ENCODE results near the gene TPTE2. TPM values are rescaled to one million over a fixed set of nuclear protein-coding genes. Genes with fewer than 3 reads are reported as not detected.
"Not testable (repeated sequence)": the region's sequence is repeated elsewhere in the genome, so short reads cannot be mapped to it uniquely, and the experiment has no call there.

The TPTE2 gene
- total RNA-seq, 1 donor from 2014 or later = not detected

DNA sequence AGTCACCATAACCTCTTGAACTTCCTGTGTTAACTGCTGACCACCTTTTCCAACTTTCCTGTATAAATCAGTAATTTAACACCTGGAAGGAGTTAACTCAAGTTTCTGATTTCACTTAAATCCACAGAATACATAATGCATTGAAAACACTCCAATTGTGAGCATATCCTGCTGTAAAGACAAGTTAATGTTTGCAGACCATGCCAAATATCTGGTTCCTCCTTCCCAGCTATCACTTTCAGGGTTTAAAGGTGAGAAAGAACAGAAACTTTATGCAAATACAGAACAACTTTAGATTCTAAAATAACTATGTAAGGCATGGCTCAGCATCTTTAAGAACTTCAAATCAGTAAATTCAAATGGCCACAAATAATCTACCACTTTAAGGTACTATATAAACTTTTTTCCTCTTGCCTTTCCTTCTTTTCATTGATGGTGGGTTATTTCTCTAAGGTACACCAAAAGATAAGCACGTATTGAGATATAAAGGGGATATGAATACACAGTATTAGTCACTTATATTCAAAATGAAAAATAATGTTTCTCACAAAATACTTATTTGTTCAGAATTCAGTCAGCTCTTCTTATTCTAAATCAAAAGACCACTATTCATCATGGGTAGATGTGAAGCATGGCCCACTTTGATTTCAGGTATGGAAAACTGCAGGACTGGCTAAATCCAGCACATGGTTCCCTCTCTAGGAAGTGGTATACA is 6.6 kb upstream of the TPTE2 start:
- no peak for DNase-seq (ENCODE audit: low read depth)

DNA sequence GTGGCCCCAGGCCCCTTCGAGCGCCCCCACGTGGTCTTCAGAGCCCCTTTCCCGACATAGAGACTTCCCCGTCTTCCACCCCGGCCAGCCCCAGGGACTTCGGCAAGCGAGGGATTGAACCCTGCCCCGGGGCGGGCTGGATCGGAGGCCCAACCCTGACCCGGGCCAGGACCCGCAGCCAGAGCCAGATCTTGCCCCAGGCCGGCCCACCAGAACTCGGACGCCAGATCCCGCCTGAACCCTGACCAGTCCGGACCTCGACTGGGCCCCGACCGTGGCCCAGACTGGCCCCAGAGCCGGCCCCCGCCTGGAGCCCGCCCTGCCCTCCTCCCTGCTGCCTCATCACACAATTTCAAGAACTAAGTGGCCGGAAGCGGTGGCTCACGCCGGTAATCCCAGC is 253 bp upstream of the TPTE2 start:
- DNase-seq (ENCODE audit: low read depth) = no peak

DNA sequence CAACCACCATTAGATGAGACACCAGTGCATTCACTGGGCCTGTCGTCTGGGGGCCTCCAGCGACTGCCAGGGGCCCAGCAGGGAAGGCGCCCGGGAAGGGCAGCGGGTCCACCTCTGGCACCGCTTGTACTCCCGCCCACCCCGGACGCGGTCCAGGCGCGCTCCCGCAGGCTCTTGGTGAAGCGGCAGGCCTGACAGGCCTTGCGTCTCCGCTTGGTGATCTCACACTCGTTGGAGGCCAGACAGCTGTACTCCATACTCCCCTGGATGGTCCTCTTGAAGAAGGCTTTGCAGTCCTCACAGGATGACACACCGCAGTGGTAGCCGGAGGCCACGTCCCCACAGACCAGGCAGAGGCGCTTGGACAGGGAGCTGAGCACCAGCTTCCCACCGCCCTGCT is 660 bp downstream of the TPTE2 start:
- not testable (repeated sequence) for DNase-seq (ENCODE audit: low read depth)

DNA sequence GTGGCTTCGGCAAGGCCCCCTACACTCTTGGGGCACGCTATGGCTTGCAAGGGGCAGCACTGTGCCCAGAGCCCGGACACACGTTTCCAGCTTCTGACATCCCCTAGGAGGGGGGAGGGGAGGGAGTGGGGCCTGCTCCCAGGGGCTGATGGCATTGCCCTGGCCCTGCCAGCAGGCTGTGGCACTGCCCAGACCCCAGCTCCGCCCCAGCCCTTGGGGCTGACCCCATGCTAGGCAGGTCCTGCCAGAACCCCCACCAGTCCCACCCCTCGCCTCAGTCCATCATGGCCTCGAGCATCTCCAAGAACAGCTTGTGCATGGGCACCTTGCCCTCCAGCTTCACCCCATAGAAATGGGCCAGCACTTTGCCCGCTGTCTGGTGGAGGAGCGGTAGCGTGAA is 1.6 kb downstream of the TPTE2 start:
- DNase-seq (ENCODE audit: low read depth) = not testable (repeated sequence)

DNA sequence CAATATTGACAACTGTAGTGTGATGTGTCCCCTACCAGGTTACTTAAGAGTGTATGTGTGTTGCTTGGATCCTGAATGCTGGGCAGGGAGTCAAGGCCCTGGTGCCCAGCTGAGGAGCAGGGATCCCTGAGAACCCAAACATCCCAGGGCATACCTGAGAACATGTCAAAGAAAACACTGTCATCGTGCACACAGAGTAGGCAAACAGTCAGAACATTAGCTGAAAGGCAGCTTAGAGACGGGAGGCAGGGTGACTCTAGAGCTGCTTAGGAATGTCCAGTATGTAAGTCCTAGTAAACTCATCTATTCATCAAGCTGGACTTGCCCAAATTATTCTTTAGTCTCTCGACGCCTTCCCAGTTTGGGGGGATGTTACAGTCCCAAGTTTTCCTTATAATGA is 4.0 kb downstream of the TPTE2 start:
- not testable (repeated sequence) for DNase-seq (ENCODE audit: low read depth)

DNA sequence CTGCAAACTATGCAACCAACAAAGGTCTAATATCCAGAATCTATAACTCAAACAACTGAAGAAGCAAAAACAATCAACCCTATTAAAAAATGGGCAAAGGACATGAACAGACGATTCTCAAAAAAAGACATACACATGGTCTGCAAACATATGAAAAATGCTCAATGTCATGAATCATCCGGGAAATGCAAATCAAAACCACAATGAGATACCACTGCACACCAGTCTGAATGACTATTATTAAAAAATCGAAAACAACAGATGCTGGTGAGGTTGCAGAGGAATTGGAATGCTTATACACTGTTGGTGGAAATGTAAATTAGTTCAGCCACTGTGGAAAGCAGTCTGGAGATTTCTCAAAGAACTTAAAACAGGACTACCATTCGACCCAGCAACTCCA is 12.1 kb downstream of the TPTE2 start:
- DNase-seq (ENCODE audit: low read depth) = not testable (repeated sequence)

DNA sequence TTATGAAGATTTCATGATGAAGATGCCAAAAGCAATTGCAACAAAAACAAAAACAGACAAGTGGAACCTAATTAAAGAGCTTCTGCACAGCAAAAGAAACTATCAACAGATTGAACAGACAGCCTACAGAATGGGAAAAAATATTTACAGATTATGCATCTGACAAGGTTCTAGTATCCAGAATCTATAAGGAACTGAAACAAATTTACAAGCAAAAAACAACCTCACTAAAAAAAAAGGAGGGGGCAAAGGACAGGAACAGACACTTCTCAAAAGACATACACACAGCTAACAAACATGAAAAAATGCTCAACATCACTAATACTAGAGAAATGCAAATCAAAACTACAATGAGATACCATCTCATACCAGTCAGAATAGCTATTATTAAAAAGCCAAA is 35.7 kb downstream of the TPTE2 start:
- not testable (repeated sequence) for DNase-seq (ENCODE audit: low read depth)

DNA sequence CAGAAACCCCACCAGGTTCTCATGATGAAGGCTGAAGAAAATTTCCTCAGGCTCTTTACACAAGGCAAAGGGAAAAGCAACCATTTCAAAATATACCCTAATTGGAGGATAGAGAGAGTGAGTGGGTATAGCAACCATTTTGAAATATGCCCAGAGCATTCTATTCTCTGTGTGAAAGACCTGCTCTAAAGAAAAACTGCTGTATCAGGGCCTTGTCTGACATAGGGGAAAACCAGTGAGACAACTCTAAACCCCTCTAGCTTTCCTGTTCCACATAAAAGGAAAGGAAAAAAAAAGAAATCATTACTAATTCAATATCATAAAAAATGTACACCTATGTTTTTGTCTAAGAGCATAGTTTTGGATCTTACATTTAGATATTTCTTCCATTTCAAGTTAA is 42.3 kb downstream of the TPTE2 start:
- DNase-seq (ENCODE audit: low read depth) = no peak

DNA sequence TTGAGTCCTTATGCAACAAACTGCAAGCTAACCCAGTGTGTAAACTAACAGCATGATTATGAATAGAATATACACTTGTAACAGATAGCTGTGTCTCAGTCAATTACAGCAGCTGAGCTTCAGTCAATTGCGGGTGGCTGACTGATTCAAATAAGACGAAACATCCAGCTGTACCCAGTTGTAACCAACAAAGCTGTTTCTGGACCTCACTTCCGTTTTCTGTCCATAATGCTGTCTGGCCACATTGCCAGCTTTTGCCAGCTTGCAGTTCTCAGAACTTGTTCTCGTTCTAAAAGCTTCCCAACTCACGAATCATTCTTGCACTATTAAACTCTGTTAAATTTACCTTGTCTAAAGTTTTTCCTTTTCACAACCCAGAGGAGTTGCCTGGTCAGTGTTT is 53.7 kb downstream of the TPTE2 start:
- not testable (repeated sequence) for DNase-seq (ENCODE audit: low read depth)

DNA sequence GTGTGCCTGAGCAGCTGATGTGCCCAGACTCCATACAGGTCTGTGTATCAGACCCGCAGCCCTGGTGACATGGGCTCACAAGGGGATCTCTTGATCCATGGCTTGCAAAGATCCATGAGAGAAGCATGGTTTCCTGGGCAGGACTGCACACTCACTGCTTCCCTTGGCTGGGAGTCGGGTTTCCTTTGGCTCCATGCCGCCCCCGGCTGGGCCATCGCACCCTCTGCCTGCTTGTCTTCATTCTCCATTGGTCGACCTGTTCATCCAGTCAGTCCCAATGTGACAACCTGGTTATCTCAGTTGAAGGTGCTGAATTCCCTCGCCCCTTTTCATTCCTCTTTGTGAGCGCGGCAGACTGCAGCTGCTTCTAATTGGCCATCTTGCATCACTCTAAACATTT is 101.2 kb downstream of the TPTE2 start:
- DNase-seq (ENCODE audit: low read depth) = not testable (repeated sequence)

DNA sequence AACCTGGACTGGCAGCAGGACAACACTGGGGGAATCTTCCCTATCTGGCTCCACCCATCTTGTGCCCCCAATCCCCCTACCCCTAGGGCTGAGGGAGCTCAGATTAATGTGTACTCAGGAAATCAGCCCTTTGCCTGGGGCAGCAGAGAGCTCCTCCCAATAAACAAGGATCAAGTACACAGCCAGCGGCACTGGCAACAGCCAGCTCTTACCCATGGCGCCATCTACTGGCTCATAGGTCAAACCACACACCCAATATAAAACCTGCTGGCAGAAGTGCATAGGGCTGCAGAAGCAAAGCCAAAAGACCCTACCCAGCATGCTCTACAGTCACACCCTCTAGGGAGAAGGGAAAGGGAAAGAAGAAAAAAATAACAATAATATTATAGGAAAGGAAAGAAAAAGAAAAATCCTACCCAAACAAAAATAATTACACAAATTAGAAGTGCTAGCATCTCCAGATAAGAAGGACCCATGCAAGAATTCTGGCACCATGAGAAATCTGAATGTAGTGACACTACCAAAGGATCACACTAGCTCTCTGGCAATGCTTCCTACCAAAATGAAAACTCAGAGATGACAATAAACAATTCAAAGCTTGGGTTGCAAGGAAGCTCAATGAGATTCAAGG is 122.2 kb downstream of the TPTE2 start:
- DNase-seq (ENCODE audit: low read depth) = peak; percentile 6

DNA sequence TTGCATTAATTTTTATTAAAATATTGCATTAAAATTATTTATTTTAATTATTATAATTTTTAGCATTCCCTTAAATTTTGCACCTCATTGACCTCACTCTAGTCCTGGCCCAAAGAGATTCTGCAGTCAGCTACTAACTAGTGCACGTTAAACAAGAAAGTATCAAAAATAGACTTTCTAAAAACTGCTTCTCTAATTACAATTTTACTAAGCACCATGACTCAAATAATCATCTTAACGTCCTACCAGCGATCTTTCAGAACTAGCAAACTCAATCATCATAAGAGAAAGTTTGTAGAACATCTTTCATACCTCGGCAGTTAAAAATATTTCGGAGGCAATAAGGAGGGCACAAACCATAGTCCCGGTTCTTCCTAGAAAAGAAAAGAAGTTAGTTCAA is 123.6 kb downstream of the TPTE2 start:
- DNase-seq (ENCODE audit: low read depth) = not testable (repeated sequence)

DNA sequence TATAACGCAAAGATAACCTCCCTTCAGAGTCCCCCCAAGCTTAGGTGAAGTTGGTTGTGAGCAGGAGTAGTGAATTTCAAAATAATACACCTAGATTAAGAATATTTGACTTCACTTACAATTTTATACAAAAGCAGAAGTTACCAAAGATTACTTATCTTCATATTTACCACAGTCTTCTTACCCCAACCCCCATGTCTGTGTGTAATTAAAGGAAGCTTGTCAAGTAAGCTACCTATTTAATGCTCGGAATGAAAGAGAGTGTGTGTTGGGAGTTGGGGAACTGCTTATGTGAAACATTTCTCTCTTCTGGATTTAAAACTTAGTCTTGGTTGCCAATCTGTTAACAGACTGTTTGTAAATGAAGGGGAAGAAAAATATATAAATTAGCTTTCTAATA is 139.1 kb downstream of the TPTE2 start:
- DNase-seq (ENCODE audit: low read depth) = not testable (repeated sequence)

DNA sequence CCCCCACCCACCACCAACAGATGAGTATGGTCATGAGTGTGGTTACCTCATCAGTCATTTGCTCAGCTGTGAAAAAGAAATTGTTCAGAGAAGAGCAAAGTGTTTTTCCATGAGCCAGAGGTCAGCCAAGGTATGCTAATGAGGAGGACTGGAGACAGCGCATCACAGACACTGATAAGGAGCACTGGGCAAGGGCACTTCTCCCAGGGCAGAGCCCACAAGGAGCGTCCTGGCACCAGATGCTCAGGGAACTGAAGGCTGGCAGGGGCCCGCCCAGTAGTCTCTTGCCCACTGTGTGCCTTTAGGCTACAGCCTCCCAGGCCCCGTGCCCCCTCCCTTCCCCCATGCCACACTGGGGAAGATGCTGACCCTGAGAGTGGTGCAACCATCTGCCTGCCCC is 148.8 kb downstream of the TPTE2 start:
- not testable (repeated sequence) for DNase-seq (ENCODE audit: low read depth)

DNA sequence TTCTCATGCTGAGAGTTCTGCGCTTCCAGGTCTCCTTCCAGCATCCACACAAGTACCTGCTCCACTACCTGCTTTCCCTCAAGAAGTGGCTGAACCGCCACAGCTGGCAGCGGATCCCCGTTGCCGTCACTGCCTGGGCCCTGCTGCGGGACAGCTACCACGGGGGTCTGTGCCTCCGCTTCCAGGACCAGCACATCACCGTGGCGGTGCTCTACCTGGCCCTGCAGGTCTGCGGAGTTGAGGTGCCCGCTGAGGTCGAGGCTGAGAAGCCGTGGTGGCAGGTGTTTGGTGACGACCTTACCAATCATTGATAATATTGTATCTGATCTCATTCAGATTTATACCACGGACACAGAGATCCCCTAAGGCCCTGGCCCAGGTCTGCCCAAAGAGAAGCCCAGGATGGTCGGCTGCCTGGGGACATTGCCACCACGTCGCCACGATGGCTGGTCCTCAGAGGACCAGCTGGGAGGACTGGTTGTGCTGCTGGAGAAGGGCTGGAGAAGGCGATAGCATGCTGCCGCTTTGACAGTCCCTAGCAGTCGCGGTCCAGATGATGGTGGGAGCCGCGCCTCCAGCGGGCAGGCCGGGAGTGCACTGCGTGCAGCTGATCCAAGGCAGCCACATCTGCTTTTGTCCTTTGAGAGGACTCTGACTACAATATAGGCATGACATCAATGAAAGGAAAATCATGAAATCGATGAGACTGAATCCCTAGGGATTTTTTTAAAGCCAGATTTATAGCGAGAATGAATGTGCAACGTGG is 178.4 kb downstream of the TPTE2 start:
- DNase-seq (ENCODE audit: low read depth) = not testable (repeated sequence)

DNA sequence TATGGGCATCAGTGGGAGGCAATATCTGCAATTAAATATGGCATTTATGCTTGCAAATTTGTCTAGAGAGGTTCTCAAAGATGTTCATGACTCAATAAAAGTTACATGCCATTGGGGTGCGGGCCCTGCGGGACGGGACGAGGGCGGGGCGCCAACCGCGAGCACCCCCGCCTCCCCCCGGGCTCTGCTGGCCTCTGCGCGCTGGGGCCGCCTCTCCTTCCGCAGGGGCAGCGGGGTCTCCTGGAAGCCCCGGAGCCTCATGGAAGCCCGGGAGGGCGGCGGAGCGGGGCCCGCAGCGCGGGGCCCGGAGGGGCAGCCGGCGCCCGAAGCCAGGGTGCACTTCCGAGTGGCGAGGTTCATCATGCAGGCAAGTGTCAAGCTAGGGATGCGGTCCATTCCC is 179.2 kb downstream of the TPTE2 start:
- DNase-seq (ENCODE audit: low read depth) = no peak

Other genes starting within 250 kb of the TPTE2 start
- gene MPHOSPH8, start 72.1 kb upstream of the TPTE2 start, total RNA-seq = 11.8 and 26.7 TPM in 2 replicates
- 71.4 and 81.0 TPM in 2 replicates for gene PSPC1, start 221.4 kb upstream of the TPTE2 start, total RNA-seq

Data from renal cortical epithelial cell (primary cell).